ENCODE data around the gene CTNNAL1. TPM values are rescaled to one million over a fixed set of nuclear protein-coding genes. Genes with fewer than 3 reads are reported as not detected.
A peak's percentile ranks its signal among the peaks of the same experiment; 100 is the strongest.
"Not testable (repeated sequence)": the region's sequence is repeated elsewhere in the genome, so short reads cannot be mapped to it uniquely, and the experiment has no call there.

Gene CTNNAL1
- total RNA-seq, 2 donors from 2014 or later: 24.4 to 25.7 TPM

GRCh38 chr9:108951578-108951977, 61.7 kb downstream of the CTNNAL1 start:
- Mint-ChIP-seq H3K36me3 (ENCODE audit: low read depth) (no peaks in the 10 kb centered on the region), H3K27ac (peak overlapping the region; percentile 16), H3K4me1 (no peaks in the 10 kb centered on the region), H3K9me3 (no peaks in the 10 kb centered on the region), H3K4me3 (no peak overlapping the region), H3K27me3 (no peaks in the 10 kb centered on the region)
- ATAC-seq (replicated peaks): peak; percentile 35

- H3K4me3 Mint-ChIP-seq: no peak overlapping the region
- H3K27ac Mint-ChIP-seq: no peak overlapping the region
- no peak for ATAC-seq (replicated peaks)
- no peaks in the 10 kb centered on the region for H3K36me3 Mint-ChIP-seq (ENCODE audit: low read depth)
- H3K27me3 Mint-ChIP-seq: no peaks in the 10 kb centered on the region
- no peaks in the 10 kb centered on the region for H3K4me1 Mint-ChIP-seq
- no peaks in the 10 kb centered on the region for H3K9me3 Mint-ChIP-seq
Measured at GRCh38 chr9:108950168-108950567, 63.1 kb downstream of the CTNNAL1 start.

GRCh38 chr9:108939975-108940374, 73.3 kb downstream of the CTNNAL1 start:
- ATAC-seq (replicated peaks): no peak
- no peaks in the 10 kb centered on the region for H3K9me3 Mint-ChIP-seq
- peaks cover 5% of the 10 kb centered on the region for H3K4me1 Mint-ChIP-seq
- no peaks in the 10 kb centered on the region for H3K27me3 Mint-ChIP-seq
- peaks cover 33% of the 10 kb centered on the region for H3K36me3 Mint-ChIP-seq (ENCODE audit: low read depth)
- no peak overlapping the region for H3K27ac Mint-ChIP-seq
- H3K4me3 Mint-ChIP-seq: no peak overlapping the region

- Mint-ChIP-seq H3K4me3 (no peak overlapping the region), H3K36me3 (ENCODE audit: low read depth) (peaks cover 33% of the 10 kb centered on the region), H3K4me1 (peaks cover 12% of the 10 kb centered on the region), H3K27ac (no peak overlapping the region), H3K27me3 (no peaks in the 10 kb centered on the region), H3K9me3 (no peaks in the 10 kb centered on the region)
- no peak for ATAC-seq (replicated peaks)
Measured at GRCh38 chr9:108937561-108938305, 75.6 kb downstream of the CTNNAL1 start.

GRCh38 chr9:108934323-108934893, 78.9 kb downstream of the CTNNAL1 start, which contains the start of gene ABITRAM:
Gene ABITRAM, plus strand, starts transcription at chr9:108934400. Its CDS starts 87 bp downstream, at chr9:108934487.
- H3K9me3 Mint-ChIP-seq: no peaks in the 10 kb centered on the region
- H3K27me3 Mint-ChIP-seq: no peaks in the 10 kb centered on the region
- peak within 1 kb of the TSS; percentile 98 for H3K27ac Mint-ChIP-seq
- peak; percentile 83 for ATAC-seq (replicated peaks)
- peaks cover 15% of the 10 kb centered on the region for H3K4me1 Mint-ChIP-seq
- peak within 1 kb of the TSS; percentile 86 for H3K4me3 Mint-ChIP-seq
- H3K36me3 Mint-ChIP-seq (ENCODE audit: low read depth): peaks cover 27% of the 10 kb centered on the region

GRCh38 chr9:108933718-108934322, 79.5 kb downstream of the CTNNAL1 start, which contains the start of gene ELP1:
Gene ELP1, minus strand, starts transcription at chr9:108934124. Its CDS starts 2,978 bp downstream, at chr9:108931146.
- Mint-ChIP-seq H3K27ac (peak within 1 kb of the TSS; percentile 98), H3K4me3 (peak within 1 kb of the TSS; percentile 86), H3K27me3 (no peaks in the 10 kb centered on the region), H3K9me3 (no peaks in the 10 kb centered on the region), H3K36me3 (ENCODE audit: low read depth) (peaks cover 27% of the 10 kb centered on the region), H3K4me1 (peaks cover 15% of the 10 kb centered on the region)
- ATAC-seq (replicated peaks): peak; percentile 89

GRCh38 chr9:108933231-108933717, 80.0 kb downstream of the CTNNAL1 start:
- peak; percentile 6 for ATAC-seq (replicated peaks)
- H3K36me3 Mint-ChIP-seq (ENCODE audit: low read depth): peaks cover 31% of the 10 kb centered on the region
- H3K27me3 Mint-ChIP-seq: no peaks in the 10 kb centered on the region
- no peaks in the 10 kb centered on the region for H3K9me3 Mint-ChIP-seq
- peaks cover 15% of the 10 kb centered on the region for H3K4me1 Mint-ChIP-seq
- H3K4me3 Mint-ChIP-seq: peak overlapping the region; percentile 86
- peak overlapping the region; percentile 98 for H3K27ac Mint-ChIP-seq

- H3K4me1 Mint-ChIP-seq: peaks cover 9% of the 10 kb centered on the region
- no peaks in the 10 kb centered on the region for H3K9me3 Mint-ChIP-seq
- H3K36me3 Mint-ChIP-seq (ENCODE audit: low read depth): peaks cover 75% of the 10 kb centered on the region
- no peaks in the 10 kb centered on the region for H3K27me3 Mint-ChIP-seq
- no peak overlapping the region for H3K4me3 Mint-ChIP-seq
- ATAC-seq (replicated peaks): no peak
- no peak overlapping the region for H3K27ac Mint-ChIP-seq
Measured at GRCh38 chr9:108928386-108928785, 84.9 kb downstream of the CTNNAL1 start.

GRCh38 chr9:108924466-108924865, 88.8 kb downstream of the CTNNAL1 start:
- H3K4me3 Mint-ChIP-seq: no peak overlapping the region
- H3K27ac Mint-ChIP-seq: peak overlapping the region; percentile 7
- ATAC-seq (replicated peaks): no peak
- H3K4me1 Mint-ChIP-seq: no peaks in the 10 kb centered on the region
- H3K27me3 Mint-ChIP-seq: no peaks in the 10 kb centered on the region
- H3K36me3 Mint-ChIP-seq (ENCODE audit: low read depth): peaks cover 100% of the 10 kb centered on the region
- H3K9me3 Mint-ChIP-seq: no peaks in the 10 kb centered on the region

- Mint-ChIP-seq H3K27ac (no peak overlapping the region), H3K9me3 (no peaks in the 10 kb centered on the region), H3K4me1 (no peaks in the 10 kb centered on the region), H3K36me3 (ENCODE audit: low read depth) (peaks cover 100% of the 10 kb centered on the region), H3K27me3 (no peaks in the 10 kb centered on the region), H3K4me3 (no peak overlapping the region)
- ATAC-seq (replicated peaks): no peak
Measured at GRCh38 chr9:108921200-108921599, 92.1 kb downstream of the CTNNAL1 start.

GRCh38 chr9:108920401-108920800, 92.9 kb downstream of the CTNNAL1 start:
- not testable (repeated sequence) for H3K27me3 Mint-ChIP-seq; ATAC-seq (replicated peaks); H3K4me3 Mint-ChIP-seq; H3K27ac Mint-ChIP-seq; H3K9me3 Mint-ChIP-seq; H3K4me1 Mint-ChIP-seq
- peaks cover 100% of the 10 kb centered on the region for H3K36me3 Mint-ChIP-seq (ENCODE audit: low read depth)

GRCh38 chr9:108919517-108919916, 93.8 kb downstream of the CTNNAL1 start:
- Mint-ChIP-seq H3K4me3 (no peak overlapping the region), H3K9me3 (no peaks in the 10 kb centered on the region), H3K36me3 (ENCODE audit: low read depth) (peaks cover 100% of the 10 kb centered on the region), H3K27me3 (no peaks in the 10 kb centered on the region), H3K27ac (peak overlapping the region; percentile 0), H3K4me1 (no peaks in the 10 kb centered on the region)
- ATAC-seq (replicated peaks): no peak

- H3K4me3 Mint-ChIP-seq: no peak overlapping the region
- H3K27ac Mint-ChIP-seq: no peak overlapping the region
- H3K9me3 Mint-ChIP-seq: no peaks in the 10 kb centered on the region
- peaks cover 8% of the 10 kb centered on the region for H3K4me1 Mint-ChIP-seq
- peaks cover 99% of the 10 kb centered on the region for H3K36me3 Mint-ChIP-seq (ENCODE audit: low read depth)
- H3K27me3 Mint-ChIP-seq: no peaks in the 10 kb centered on the region
- ATAC-seq (replicated peaks): no peak
Measured at GRCh38 chr9:108913391-108913790, 99.9 kb downstream of the CTNNAL1 start.

- peaks cover 8% of the 10 kb centered on the region for H3K4me1 Mint-ChIP-seq
- no peaks in the 10 kb centered on the region for H3K27me3 Mint-ChIP-seq
- no peak for ATAC-seq (replicated peaks)
- peak overlapping the region; percentile 14 for H3K4me3 Mint-ChIP-seq
- H3K27ac Mint-ChIP-seq: peak overlapping the region; percentile 83
- H3K36me3 Mint-ChIP-seq (ENCODE audit: low read depth): peaks cover 99% of the 10 kb centered on the region
- no peaks in the 10 kb centered on the region for H3K9me3 Mint-ChIP-seq
Measured at GRCh38 chr9:108911820-108912219, 101.5 kb downstream of the CTNNAL1 start.

GRCh38 chr9:108910914-108911313, 102.4 kb downstream of the CTNNAL1 start:
- Mint-ChIP-seq H3K27ac (no peak overlapping the region), H3K9me3 (no peaks in the 10 kb centered on the region), H3K4me1 (peaks cover 8% of the 10 kb centered on the region), H3K4me3 (no peak overlapping the region), H3K36me3 (ENCODE audit: low read depth) (peaks cover 99% of the 10 kb centered on the region), H3K27me3 (no peaks in the 10 kb centered on the region)
- ATAC-seq (replicated peaks): no peak

All from activated T-helper 17 cell treated with anti-CD3 and anti-CD28 coated beads, Interleukin-2, amount 50 U/mL, for 72 hours (primary cell).